CD4-positive, alpha-beta T cell treated with Interferon gamma for 1 hour (primary cell): ENCODE results near the gene DHRS13.

Source experiments
- DNase-seq: peaks from one replicate; pipeline ENCODE4 v3.0.0-alpha.2; 2020

DHRS13 gene

DNA sequence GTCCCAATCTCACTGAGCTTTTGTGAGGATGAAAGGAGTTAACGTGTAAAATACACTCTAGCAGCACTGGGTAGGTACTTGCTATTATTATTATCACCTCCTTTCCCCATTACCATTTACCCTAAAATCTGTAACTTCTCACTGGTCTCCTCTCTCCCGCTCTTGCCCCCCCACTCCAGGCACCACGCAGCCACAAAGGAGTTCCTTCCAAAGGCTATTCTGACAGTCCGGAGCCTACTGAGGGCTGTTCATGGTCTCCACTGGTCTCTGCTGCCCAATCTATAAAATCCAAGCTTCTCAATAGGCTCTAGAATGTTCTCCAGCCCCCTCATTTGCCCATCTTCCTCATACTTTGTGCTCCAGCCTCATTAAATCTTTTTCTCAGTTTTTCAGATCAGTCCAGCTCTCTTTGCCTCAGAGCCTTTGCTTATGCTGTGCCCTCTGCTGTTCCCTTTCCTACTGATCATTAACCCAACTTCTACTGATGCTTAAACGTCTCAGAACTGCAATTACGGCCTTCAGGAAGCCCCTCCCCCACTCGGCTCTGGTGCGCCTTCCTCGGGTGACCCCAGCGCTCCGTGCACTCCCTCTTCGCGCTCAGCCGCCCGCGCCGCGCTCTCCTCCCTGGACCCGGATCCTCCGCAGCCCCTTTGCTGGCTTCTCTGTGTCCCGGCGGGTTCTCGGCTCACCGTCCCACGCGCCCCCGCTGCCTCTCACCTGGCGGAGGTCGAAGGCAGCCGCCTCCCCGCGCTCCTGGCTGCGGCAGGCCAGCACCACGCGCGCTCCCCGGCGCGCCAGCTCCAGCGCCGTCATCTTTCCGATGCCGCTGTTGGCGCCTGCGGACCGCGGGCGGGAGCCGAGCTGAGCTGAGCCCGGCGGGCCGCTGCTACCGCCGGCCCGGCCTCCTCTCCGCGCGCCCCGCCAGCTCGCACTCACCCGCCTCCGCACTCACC, 737 bp downstream of the DHRS13 start:
- no peak for DNase-seq

- DNase-seq: no peak
Observed at GRCh38 chr17:28900986-28901726, 1.7 kb downstream of the DHRS13 start.

GRCh38 chr17:28899212-28899815, 3.6 kb downstream of the DHRS13 start:
- no peak for DNase-seq

DNA sequence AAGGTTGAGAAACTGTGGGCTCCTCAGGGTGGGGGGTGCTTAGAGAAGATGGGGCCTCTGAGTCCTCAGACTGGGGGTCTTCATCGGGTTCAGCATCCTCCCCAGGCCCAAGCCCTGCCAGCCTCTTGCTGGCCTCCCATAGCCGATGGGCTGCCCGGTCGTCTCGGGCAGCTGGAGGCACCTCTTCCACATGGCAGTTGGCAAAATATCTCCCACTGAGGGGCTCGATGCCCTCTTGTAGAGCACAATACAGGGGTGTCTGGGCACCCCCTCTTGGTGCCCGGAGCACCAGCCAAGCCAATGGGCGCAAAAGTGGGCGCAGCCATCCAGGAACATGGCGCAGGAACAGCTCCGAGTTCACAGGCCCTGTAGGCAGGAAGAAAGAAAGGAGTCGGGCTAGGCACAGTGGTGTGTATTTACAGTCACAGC, 4.3 kb downstream of the DHRS13 start:
- DNase-seq: no peak

DNA sequence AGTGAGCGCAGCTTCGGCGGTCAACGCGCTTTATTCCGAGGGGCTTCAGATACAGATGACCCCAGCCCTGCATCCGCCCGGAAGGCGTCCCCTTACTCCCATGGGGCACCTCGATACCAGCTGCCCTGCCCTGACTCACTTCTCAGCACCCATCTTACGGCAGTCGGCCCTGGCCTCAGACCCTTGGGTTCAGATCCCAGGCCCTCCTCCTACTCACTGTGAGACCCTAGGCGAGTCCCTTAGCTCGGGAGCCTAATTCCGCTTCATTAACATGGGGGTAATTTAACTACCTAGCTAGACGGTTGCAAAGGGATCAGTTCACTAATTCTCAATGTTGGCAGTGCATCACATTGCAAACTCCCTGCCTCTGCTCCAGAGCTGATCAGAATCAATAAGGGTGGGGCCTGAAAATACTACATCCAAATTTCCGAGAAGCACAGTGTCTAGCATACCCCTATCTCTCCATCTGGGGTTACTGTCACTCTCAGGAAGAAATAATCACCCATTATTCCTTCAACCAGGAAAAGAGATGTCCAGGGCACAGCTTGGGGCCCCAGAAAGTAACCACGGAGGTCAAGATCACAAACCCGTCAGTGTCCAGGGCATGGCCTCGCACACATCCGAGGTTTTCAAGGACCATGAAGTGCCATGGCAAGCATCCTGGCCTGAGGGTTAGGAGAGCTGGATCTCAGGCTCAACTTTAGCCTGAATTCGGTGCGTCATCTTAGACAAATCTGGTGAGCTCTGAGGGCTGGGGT, 4.9 kb downstream of the DHRS13 start:
- DNase-seq: peak; percentile 26

GRCh38 chr17:28896884-28897768, 5.8 kb downstream of the DHRS13 start, which contains the start of gene FLOT2:
FLOT2 (minus strand) TSS chr17:28897733; CDS start chr17:28897574, 159 bp downstream.
- DNase-seq: peak; percentile 49

DNA sequence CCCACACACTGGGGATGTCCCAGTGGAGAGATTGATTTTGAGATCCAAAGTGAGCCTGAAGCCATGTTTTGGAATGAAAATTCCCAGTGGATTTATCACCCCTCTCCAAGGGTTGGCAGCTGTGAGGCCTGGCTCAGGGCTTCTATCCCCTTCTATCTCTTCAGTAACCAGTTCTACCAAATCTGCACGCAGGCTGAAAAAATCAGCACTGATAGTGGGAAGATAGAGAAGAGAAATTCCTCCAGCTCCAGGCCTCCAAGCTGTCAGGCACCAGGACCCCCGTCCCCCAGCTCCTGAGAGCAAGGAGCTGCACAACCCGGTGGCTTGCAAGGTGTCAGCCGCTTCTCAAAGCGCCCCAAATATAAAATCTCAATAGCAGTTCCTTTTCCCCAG, 6.4 kb downstream of the DHRS13 start:
- no peak for DNase-seq

- no peak for DNase-seq
Observed at GRCh38 chr17:28895794-28896447, 7.0 kb downstream of the DHRS13 start.

DNA sequence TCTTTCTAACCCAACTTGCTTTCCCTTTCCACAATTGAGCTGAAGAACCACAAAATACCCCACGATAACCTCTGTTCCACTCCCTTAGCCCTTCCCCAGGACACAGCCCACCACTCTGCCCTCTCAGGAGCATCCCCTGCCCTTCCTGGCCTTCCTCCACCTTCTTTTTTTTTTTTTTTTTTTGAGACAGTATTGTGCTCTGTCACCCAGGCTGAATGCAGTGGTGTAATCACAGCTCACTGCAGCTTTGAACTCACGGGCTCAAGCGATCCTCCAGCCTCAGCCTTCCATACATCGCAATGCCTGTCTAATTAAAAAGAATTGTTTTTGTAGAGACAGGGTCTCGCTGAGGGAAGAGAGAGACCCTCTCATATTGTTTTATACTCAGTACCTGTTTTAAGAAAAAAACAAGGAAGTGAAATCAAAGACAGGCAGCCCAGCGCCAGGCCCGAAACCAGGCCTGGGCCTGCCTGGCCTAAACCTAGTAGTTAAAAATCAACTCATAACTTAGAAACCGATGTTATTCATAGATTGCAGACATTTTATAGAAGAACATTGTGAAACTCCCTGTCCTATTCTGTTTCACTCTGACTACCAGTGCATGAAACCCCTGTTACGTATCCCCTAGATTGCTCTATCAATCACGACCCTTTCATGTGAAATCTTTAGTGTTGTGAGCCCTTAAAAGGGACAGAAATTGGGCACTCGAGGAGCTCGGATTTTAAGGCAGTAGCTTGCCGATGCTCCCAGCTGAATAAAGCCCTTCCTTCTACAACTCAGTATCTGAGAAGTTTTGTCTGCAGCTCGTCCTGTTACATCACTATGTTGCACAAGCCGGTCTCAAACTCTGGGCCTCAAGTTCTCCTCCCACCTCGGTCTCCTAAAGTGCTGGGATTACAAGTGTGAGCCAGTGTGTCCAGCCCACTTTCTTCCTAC, 9.4 kb downstream of the DHRS13 start:
- DNase-seq: peak; percentile 37

DNA sequence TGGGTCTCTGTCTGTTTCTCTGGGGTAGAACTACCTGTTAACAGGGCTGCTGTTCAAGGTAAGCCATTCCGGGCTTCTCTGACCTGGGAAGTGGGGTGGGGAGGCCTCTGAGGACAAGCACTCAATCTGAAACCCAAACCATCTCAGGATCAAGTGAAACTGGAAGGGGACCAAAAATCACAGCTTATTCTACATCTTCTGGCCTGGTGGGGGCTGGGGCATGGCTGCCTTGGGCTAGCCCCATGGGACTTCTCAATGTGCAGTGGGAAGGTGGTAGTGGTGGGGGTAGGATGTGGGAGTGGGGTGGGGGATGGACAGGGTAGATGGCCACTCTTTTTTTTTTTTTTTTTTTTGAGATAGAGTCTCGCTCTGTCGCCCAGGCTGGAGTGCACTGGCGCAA, 10.9 kb downstream of the DHRS13 start:
- no peak for DNase-seq

DNA sequence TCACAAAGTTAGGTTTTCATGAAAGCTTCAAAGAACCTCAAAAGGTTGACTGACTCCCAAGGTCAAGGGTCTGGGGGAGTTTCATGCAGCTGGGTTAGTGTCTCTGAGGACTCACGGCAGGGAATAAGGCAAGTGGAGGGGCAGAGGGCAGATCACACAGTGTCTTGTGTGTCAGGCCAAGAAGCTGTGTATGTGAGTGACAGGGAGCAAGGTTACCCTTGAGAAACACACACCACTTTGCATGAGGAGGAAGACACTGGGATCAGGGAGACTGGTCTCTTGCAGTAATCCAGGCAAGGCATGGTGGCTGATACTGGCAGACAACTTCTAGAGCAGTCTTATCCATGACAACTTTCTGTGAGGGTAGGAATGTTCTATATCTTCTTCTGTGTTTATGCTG, 11.7 kb downstream of the DHRS13 start:
- DNase-seq: no peak

DNA sequence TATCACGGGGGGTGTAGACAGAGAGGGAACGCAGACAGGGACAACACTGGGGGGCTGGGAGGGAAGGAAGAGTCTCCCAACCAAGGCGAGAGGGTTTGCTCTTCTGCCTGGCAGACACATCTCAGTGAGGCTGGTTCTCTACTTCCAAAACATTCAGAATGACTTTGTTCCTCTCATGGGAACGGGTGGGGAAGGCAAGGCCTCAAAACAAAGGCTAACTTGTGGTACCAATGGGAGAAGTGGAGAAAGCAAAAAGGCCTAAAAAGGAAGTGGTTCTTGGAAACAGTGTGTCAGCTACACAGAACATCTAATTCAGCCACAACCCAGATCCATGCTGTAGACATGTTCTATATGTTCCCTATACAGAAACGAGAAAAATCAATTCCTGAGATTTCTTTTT, 12.9 kb downstream of the DHRS13 start:
- DNase-seq: no peak

GRCh38 chr17:28888832-28889231, 14.0 kb downstream of the DHRS13 start:
- DNase-seq: no peak

- DNase-seq: no peak
Observed at GRCh38 chr17:28887871-28888471, 14.9 kb downstream of the DHRS13 start.

DNA sequence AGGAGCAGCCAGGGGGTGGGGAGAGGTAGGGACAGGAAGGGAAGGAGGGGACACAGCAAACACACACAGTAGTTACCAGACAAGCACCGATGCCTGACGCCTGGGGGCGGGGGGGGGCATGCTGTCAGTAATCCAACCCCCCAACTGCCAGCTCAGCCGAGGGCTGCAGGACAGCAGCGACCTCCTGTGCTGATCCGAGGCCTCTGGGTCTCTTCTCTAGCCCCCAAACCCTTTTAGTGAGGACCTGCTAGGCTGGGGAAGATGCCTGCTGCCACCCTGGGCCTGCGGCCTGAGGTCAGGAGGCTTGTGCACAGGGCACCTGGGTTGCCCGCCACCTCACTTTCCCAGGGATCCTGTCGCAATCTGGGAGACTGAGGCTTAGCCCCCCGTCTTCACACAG, 16.9 kb downstream of the DHRS13 start:
- no peak for DNase-seq

DNA sequence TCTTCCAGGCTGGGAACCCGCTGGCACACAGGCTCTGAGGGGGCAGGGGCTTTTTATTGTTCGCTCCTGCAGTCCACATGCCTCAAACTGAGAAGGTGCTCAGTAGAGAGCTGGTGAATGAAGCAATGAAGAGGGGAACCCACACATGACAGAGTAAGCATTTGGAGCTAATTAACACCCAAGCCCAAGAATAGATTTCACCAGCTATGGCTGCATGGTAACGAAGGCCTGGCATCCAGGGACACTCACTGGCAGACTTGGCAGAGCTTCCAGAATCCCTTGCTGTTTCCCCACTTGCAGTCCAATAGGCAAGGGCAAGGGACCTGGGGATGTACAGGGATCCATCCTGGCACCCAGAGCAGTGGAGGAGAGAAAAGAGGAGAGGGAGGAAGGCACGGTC, 17.5 kb downstream of the DHRS13 start:
- no peak for DNase-seq

DNA sequence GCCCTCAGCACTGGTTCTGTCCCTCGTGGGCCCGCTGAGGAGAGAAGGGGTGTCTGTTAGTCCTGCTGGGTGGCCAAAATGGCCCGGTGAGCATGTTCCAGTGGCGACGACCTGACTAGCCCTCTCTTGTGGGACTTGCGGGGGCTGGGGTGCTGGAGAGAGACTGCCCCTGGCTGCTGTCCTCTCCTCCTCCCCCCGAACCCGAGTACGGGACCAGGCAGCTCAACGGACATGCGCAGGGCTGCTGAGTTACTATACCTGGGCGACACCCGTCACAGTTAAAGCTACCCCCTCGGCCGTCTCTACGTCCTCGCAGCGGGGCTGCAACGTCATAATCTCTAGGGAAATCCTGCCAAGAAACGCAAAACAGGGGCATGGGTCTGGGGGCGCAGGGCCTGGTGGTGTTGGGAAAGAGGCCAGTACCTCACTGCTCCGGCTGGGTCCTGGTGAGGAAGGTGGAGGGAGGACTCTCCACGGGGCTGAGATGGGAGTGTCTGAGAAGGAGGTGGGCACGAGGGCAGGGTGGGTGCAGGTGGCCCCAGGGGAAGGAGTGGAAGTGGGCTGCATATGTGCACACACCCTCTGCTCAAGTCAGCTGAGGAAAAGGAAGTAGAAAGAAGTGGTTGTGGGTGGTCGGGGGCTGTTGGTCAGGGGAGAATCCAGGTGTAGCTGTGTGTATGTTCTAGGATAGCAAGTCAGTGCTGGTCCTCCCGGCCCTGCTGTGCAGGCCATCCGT, 18.7 kb downstream of the DHRS13 start:
- no peak for DNase-seq

DNA sequence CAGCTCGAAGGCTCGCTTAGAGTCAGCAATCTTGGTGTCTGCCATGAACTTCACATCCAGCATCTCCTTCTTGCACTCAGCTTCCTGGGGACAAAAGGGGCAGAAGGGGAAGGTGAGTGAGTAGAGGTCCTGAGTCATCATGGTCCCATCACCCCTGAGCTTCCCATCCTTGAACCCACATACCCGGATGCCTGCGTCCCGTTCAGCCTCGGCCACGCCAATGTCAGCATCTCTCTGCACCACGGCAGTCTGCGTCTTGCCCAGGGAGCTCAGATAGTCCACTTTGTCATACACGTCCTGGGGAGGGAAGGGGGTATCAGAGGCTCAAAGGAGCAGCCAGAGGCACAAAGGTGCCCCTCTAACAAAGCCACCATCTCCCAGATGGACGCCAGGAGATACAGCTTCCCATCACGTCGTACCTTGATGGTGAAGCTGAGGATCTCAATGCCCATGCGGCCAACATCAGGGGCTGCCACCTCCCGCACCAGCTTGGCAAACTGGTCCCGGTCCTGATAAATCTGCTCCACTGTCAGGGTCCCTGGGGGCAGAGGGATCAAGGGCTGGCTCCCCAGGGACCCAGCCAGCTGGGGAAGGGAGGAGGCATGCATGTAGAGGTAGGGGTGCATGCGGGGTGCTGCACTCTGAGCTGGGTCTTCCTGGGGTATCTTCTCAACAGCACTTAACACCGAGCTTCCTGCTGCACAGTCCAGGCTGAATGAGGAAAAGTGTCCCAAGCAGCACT, 20.6 kb downstream of the DHRS13 start:
- DNase-seq: no peak
